ENCODE results near the gene RECQL5.

GRCh38 chr17:75706042-75706728, 39.2 kb upstream of the RECQL5 start:
- TF ChIP-seq CTCF (IDR thresholded peaks at IDR 0.05) (no peak), POLR2A (IDR thresholded peaks at IDR 0.05) (no peak)
